Measurements from ENCODE around the gene TMIE.
A peak's percentile ranks its signal among the peaks of the same experiment; 100 is the strongest.
"Not testable (repeated sequence)": the region's sequence is repeated elsewhere in the genome, so short reads cannot be mapped to it uniquely, and the experiment has no call there.

TMIE gene

DNA sequence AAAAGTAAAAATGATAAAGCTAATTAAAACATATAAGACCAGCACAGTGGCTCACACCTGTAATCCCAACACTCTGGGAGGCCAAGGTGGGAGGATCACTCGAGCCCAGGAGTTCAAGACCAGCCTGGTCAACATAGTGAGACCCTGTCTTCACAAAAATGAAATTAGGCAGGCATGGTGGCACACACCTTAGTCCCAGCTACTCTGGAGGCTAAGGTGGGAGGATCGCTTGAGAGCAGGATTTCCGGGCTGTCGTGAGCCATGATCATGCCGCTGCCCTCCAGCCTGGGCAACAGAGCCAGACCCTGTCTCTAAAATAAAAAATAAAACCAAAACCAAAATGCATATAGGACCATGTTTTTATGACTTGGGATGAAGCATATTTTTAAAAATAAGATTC is 21.3 kb downstream of the TMIE start:
- no peak for DNase-seq (ENCODE audit: low spot score)

DNA sequence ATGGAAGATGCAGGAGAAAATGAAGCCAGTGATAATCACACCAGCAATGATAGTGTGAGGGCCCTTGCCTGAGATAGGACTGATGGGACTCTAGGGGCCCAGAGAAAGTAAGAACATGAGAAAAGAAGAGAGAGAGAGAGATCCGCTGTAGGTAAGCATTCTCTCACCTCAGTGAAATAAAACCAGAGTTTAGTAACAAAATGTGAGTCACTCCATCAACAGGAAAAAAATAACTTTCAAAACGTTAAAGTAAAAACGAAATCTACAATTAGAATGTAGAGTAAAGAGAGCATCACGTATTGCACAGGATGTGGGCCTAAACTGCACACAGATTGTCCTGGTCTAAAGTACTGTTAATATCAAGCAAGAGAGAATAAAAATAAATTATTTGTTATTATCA is 23.2 kb downstream of the TMIE start:
- DNase-seq (ENCODE audit: low spot score), result no peak

DNA sequence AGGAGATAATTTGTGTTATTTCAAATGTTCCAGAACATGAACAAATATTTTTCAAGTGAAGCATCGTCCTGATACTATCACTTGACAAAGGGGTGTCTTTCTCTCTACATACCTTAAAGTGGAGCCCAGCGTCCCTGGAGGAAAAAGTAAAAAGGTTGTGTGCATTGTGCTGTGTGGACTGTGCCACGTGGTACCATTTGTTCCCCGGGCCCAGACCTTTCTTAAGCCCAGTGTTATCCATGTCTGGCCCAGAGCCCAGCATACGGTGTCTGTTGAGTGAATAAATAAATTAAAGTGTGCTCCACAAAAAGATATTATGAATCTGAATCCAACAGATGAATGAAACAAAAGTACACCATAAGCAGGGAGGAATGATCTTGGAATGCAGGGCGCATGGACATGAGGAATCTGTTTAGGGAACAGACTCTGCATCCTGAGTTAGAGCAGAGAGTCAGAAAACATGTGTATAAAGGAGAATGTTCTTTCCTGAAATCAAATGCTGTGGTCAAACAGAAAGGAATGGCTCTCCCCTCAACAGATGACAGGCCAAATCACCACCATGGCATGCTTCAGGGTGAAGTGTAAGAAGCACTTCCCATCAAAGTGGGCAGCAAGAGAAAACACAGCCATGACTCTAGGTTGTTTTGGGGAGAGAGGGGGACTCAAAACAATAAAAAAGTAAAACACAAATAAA is 24.6 kb downstream of the TMIE start:
- no peak for DNase-seq (ENCODE audit: low spot score)

DNA sequence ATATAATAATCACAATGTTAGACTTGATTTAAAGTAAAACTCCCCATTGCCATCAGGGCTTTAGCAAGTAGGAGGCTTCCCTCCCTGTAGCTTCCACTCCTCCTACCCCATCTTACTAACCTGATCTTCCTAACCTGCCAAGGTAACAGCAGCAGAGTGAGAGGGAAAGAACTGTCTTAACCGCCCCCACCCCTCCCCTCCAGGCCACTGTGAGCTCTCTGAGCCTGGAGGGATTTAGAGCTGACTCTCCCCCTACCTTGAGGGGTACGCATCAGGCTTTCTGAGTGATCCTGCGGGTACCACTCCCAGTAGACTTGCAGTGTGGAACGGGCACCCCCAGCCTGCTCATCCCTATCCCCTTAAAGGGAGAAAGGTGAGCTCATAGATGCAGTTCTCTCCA is 27.8 kb downstream of the TMIE start:
- no peak for DNase-seq (ENCODE audit: low spot score)

DNA sequence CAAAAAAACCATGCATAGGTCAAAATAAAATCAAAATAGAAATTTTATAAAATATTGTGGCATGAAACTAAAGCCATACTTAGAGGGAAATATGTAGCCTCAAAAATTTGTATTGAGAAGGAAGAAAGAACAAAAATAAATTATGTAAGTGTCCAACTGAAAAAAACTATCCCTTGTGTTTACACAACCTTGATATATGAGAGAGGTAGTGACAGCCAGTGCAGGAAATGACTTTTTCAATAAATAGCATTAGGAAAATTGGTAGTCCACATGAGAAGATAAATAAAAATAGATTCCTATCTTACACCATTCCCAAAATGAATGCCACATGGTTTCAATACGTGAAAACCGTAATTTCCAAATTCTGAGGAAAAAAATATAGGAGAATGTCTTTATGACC is 29.6 kb downstream of the TMIE start:
- no peak for DNase-seq (ENCODE audit: low spot score)

DNA sequence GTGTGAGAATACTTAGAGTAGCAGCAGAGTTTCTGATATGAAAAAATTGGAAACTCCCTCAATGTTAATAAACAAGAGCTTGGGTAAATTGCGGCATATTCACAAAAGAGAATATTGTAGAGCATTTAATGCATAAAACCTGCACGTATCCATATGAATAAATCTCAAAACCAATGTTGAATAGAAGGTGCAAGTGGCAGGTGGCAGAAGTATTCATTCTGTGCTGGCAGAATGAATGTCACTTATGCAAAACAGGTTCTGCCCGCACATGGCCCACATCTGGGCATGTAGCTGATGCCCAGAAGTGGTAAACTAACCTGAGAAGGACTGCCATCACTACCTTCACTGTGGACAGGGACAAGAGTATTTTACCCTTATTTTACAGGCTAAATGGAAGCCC is 30.6 kb downstream of the TMIE start:
- DNase-seq (ENCODE audit: low spot score), result no peak

DNA sequence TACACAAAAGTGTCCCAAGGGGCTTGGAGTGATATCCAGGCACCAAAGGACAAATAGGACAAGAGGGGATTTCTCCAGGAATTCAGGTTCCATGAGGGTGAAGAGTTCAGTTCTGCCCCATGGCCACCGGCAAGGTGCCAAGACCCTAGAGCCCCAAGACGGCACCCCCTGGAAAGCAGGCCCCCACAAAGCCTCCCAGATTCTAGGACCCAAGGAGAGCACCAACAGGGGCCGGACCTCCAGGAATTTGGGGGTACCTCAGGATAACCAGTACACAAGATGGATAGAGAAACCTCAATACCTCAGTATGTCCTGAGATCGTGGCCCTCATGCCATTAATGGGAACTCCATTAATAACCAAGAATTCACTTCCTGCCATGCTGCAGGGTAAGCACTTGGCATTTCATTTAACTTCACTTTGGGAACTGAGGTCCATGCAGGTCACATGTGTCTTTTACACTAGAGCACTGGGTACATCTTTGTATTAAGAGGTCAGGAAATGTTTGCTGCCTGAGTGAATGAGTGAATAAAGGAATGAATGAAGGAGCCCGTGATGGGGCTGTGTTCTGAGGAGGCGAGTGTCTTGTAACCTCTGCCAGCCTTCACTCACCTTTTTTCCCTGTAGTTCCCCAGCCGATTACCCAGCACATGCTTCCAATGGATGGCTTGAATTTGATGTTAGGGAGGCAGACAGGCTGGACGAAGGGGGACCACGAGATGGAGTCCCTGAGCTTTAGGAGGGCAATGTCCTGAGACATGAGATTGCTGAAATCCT is 32.0 kb downstream of the TMIE start:
- no peak for DNase-seq (ENCODE audit: low spot score)

DNA sequence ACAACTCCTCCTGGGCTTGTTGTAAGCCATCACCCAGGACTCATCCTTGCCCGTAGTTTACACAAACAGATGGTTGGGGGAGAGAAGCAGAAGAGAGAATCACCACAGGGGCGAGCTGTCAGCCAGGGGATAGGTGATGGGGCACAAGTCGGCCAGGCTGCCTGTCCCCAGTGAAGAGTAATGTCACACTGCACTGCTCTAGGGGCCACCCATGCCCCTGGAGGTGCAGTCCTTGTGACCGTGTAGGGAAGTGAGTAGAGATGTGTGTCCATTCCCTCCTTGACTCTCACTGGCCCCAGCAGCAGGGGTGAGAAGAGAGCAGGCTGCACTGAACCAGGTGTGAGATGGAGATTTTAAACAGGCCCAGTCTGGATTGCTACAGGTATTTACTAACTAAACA is 33.6 kb downstream of the TMIE start:
- DNase-seq (ENCODE audit: low spot score), result no peak

DNA sequence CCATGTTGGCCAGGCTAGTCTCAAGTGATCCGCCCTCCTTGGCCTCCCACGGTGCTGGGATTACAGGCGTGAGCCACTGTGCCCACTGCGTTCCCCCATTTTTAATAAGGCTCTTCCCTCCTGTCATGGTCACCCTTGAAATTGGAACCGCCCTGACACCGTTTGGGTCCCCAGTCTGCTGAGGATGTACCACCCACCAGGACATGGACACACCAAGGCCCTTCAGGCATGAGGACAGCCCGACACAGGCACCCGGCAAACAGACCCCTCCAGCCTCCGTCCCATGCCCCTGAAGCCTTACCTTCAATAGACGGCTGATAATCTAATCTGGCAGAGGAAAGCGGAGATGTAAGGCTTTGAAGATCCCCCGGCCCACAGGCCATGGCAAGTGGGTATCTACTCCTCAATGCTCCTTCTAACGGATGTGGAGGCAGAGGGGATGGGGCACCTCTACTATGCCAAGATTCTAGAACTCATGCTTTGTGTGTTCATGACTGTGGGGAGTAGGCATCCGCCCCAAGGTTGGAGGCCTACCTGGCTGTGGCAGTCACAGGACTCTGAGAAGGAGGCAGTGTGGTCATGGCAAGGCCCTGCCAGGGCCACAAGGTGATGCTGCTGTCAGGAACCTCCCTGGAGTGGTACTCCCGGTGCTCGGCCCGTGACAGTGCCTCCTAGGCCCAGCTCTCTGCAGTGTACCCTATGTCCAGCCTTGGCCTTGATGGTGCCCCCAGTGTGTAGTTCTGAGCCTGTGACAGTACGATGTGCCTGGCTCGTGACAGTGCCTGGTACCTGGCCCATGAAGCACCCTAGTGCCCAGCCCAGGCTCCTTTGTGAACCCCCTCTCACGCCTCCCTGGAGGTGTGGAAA is 35.0 kb downstream of the TMIE start:
- no peak for DNase-seq (ENCODE audit: low spot score)

DNA sequence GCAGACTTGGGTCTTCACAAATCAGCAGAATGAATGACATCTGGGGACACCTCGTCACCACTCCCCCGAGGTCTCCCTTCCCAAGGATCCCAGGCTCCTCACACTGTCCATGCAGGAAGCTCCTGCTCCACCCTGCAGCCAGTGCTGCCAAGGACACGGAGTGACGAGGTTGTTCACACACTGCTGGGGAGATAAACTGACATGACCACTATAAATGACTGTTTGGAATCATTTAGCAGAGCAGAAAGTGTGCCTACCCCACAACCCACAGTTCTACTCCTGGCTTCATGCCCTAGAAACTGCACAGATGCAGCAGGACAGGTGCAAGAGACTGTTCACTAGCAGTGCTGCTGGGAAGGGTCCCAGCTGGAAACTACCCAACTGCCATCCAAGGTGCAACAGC is 36.1 kb downstream of the TMIE start:
- DNase-seq (ENCODE audit: low spot score), result no peak

DNA sequence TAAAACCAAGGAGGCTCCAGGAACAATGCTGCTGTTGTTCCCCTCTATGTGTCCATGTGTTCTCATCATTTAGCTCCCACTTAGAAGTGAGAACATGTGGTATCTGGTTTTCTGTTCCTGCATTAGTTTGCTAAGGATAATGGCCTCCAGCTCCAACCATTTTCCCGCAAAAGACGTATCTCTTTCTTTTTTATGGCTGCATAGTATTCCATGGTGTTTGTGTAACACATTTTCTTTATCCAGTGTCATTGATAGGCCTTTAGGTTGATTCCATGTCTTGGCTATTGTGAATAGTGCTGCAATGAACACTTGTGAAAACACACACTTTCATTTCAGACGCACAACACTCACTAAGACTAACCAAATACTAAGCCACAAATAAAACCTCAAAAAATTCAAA is 38.4 kb downstream of the TMIE start:
- DNase-seq (ENCODE audit: low spot score), result not testable (repeated sequence)

DNA sequence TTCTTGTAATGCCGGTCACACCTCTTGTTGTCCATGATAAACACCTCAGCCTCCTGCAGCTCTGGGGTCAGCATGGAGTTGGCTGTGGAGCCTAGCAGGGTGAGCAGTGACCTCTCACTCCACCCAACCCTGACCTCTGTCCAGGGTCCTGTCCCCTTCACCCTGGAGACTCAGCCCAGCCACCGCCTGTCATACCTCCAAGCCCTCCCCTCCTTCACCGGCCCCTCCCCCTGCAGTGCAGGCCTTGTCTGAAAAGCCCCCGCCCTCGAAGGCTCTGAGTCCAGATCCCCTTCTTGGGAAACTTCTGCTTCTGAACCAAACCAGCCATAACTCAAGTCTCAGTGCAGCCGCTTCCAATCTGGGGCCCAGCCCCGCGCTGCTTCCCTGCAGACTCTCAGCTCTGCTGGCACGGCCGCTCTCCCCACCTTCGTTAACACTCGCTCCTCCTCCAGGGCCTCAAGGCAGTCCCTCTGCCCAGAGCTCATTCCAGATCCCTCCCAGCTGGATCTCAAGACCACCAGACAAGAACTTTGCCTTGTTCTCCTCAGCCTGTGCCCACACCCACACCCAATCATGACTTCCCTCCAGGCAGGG is 41.9 kb downstream of the TMIE start:
- peak; percentile 49 for DNase-seq (ENCODE audit: low spot score)

DNA sequence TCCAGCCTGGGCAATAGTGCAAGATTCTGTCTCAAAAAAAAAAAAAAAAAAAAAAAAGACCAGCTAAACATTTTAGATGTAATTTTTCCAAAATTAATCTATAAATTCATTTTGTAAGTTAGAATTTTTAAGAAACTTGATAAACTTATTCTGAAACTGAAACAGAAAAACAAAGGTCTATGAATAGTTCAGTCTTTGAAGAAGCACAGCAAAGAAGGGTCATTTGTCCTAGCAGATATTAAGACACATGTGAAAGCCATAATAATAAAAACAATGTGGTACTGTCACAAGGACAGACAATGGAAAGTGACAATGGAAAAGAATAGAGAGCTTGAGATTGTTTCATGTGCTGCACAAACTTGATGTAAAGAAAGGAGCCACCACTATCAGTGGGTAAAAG is 45.5 kb downstream of the TMIE start:
- DNase-seq (ENCODE audit: low spot score), result no peak

DNA sequence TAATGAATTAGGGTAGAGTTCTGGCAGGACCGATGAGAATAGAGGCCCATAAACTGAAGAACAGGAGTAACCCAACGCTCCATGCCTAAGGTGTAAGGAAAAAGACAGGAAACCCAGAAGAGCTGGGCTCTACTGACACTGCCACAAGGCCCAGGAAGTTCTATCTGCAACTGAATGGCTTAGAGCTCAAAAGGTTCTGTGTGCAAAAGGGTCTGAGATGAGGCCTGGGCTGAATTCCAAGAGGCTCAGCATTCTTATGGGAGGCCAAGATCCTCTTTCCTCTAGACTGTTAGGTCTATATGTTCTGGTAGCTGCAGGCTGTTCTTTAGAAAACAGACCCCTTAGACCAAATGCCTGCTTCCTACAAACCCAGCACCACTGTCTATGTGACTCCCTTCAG is 47.0 kb downstream of the TMIE start:
- no peak for DNase-seq (ENCODE audit: low spot score)

DNA sequence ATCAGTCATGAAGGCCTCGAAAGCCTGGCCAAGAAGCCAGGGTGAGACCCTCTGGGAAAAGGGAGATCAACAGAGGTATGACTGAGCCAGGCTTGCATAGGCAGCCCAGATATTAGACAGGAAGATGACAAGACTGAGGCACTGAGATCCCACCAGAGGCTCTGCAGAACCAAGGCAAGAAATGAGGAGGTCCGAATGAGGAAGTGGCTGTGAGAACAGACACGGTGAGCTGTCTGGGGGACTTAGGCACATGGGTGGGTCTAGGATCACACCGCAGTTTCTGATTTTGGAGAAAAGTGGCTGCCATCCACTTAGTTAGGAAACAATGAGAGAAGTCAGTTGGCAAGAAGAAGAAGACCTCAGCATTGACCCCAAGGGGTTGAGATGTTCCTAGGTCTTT is 47.9 kb downstream of the TMIE start:
- no peak for DNase-seq (ENCODE audit: low spot score)

DNA sequence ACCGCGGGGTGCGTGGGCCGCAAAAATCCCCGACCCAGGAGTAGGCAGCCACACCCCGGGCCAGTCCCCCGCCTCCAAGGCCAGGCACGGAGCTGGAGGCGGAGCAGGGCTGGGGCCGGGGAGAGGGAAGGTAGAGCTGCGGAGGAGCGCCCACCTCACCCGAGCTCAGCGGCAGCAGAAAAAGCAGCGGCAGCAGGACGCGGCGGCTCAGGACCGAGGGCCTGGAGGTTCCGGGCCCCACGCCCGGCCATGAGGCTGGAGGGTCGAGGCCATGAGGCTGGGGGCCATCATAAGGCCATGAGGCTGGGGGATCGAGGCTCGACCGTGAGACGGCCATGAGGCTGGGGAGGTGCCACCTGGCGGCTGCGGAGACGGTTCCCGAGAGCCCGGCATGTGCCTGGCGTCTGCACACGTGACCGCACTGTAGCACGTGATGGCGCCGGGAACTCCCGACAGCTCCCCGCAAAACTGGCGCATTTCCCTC is 49.4 kb downstream of the TMIE start:
- DNase-seq (ENCODE audit: low spot score), result no peak

DNA sequence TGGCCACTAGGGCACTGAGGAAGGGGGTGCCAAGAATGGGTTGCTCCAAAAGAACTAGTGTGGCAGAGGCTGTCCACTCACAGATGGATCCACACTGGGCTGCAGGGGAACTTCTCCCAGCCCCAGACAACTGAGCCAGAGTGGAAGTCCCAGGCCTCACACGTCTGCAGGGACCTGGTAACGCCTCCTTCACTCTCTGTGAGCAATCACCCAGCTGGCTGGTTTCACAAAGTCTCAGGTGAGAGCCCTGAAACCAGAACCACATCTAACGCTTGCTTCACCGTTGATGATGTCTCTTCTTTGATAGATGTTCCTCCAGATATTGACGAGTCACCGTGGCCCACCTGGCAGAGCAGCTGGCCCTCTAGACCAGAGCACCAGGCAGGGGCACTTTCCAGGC is 51.9 kb downstream of the TMIE start:
- not testable (repeated sequence) for DNase-seq (ENCODE audit: low spot score)

DNA sequence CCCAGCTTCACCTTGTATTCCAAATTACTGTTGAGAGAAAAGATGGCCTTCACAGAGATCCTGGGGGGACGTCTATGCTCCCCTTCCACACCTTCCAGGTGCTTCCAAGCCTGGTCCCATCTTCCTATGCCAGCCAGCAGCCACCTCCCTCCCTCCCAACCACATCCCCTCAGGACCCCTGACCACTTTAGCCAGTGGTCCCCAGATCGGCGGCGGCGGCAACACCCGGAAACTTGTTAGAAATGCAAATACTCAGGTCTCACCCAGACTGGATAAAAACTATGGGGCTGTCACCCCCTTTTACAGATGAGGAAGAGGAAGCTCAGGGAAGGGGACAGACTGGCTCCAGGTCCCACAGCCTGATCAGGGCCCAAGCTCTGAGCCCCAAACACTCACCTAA is 54.5 kb downstream of the TMIE start:
- no peak for DNase-seq (ENCODE audit: low spot score)

DNA sequence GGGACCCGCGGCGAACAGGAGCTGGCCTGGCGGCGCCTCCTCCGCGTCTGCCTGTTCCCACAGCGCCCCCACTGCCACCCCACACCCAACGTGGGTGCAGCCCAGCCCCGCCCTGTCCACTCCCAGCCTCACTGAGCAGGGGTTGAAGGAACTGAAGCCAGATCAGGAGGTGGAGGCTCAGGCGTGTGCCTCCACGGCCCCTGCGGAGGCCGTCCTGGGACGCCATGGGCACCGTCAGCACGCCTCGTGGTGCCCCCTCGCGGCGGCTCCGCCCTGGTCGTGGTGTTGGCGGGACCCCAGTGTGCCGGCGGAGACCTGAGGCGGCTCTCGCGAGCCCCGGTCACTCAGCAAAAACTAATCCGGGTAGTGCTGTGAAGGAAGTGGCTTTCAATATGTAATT is 55.5 kb downstream of the TMIE start:
- no peak for DNase-seq (ENCODE audit: low spot score)

DNA sequence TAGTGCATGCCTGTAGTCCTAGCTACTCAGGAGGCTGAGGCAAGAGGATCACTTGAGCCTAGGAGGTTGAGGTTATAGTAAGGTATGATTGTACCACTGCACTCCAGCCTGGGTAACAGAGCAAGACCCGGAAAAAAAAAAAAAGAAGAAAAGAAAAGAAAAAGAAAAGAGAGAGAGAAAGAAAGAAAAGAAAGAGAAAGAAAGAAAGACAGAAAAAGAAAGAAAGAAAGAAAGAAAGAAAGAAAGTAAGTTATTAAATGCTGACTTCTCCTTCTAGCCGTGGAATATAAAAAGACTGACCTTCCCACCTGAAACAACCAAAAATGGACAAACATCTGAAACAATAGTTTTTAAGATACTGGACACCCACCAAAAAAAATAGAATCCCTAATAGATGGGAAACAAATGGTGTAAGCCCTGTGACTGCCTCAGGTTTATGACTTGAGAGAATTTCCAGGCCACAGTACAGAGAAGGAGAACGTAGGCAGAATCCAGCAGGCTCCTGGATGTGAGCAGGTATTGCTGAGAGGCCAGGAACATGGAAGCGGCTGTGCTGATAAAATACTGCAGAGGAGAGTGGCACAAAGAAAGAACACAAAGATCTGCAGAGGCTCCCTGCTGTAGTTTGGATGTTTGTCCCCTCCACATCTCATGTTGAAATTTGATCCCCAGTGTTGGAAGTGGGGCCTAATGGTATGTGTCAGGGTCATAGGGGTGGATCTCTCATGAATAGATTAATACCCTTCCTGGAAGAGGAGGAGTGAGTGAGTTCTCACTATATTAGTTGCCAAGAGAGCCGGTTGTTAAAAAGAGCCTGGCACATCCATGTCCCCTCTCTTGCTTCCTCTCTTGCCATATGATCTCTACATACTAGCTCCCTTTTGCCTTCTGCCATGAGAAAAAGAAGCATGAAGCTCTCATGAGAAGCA is 58.3 kb downstream of the TMIE start:
- no peak for DNase-seq (ENCODE audit: low spot score)

All from ecto neural progenitor cell (in vitro differentiated cells).